Erythroblast (primary cell): ENCODE results near the gene SEMA6C.
"Not testable (repeated sequence)": the region's sequence is repeated elsewhere in the genome, so short reads cannot be mapped to it uniquely, and the experiment has no call there.

Experiments used
- DNase-seq, 2 experiments: peaks; one replicate each; lab custom pipeline; 2025; lab: John Stamatoyannopoulos, UW
- GATA1 ChIP-seq: IDR thresholded peaks from 2 replicates; pipeline ENCODE4 v1.6.1; 2011; ENCODE audit warnings: low read depth, mild to moderate bottlenecking, control low read depth, low read length, moderate library complexity
- POLR2A ChIP-seq: IDR thresholded peaks from 2 replicates; pipeline ENCODE4 v1.6.1; 2011; ENCODE audit warnings: mild to moderate bottlenecking, low read length

SEMA6C gene, protein sequence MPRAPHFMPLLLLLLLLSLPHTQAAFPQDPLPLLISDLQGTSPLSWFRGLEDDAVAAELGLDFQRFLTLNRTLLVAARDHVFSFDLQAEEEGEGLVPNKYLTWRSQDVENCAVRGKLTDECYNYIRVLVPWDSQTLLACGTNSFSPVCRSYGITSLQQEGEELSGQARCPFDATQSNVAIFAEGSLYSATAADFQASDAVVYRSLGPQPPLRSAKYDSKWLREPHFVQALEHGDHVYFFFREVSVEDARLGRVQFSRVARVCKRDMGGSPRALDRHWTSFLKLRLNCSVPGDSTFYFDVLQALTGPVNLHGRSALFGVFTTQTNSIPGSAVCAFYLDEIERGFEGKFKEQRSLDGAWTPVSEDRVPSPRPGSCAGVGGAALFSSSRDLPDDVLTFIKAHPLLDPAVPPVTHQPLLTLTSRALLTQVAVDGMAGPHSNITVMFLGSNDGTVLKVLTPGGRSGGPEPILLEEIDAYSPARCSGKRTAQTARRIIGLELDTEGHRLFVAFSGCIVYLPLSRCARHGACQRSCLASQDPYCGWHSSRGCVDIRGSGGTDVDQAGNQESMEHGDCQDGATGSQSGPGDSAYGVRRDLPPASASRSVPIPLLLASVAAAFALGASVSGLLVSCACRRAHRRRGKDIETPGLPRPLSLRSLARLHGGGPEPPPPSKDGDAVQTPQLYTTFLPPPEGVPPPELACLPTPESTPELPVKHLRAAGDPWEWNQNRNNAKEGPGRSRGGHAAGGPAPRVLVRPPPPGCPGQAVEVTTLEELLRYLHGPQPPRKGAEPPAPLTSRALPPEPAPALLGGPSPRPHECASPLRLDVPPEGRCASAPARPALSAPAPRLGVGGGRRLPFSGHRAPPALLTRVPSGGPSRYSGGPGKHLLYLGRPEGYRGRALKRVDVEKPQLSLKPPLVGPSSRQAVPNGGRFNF

DNA sequence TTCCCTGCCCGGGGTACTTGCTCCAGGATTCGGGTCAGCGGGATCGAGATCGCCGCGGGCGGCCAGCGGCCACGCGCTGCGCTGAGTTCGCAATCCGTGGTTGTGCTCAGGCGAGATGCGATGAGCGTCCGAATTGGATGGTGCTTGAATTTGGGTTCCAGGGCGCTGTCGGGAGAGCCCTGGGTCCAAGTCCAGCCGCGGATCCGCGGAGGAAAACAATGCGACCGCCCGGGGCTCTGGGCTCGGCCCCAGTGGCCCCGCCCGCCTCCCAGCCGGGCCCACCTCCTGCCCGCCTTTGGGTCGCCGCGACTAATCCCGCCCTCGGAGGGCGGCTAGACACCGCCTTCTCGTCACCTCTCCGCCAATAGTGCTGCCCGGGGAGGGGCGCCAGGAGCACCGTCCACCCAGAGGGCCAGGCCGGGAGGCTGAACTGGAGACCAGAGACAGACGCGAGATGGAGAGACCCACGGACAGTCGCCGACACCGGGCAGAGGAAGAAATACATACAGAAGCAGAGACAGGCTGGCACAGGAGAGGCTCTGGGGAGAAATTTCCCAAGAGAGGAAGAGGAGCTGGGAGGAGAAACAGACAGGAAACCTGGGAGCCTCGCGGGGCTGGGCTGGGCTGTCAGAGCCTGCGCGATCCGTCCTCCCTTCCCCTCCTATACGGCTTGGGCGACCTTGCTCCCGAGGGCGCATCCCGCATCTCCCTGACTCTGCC, at the start of gene SEMA6C:
Gene SEMA6C, minus strand, starts transcription at position 220 of the 720 bp plus-strand sequence. CDS start 4,010 bp downstream, outside the sequence.
- TF ChIP-seq POLR2A (peak; percentile 58), GATA1 (no peak)
- peak; percentile 89 to 92 for DNase-seq

DNA sequence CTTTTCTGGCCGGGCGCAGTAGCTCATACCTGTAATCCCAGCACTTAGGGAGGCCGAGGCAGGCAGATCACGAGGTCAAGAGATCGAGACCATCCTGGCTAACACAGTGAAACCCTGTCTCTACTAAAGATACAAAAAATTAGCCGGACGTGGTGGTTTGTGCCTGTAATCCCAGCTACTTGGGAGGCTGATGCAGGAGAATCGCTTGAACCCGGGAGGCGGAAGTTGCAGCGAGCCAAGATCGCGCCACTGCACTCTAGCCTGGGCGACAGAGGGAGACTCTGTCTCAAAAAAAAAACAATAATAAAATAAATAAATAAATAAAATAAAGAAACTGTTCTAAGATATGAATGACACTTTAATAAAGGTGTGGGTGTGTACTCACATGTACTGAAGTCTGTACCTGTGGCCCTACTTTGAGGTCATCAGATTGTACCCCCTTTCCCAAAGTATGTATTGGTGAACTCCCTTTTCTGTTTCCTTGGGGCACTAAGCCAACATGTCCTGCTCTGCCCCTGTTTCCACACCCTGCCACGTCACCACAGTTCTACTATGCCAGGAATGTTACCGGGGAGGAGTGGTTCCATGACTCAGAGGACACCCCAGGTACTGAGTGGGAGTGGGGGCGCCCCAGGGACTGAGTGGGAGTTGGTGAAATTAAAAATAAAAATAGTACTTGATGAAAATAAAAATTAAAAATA, 48.6 kb upstream of the SEMA6C start:
- peak; percentile 54 to 77 for DNase-seq

- TF ChIP-seq GATA1, result no peak
- no peak for TF ChIP-seq POLR2A
- no peak for DNase-seq
Observed at GRCh38 chr1:151193856-151194255, 47.4 kb upstream of the SEMA6C start.

GRCh38 chr1:151193304-151193703, 46.9 kb upstream of the SEMA6C start:
- no peak for TF ChIP-seq POLR2A
- no peak for DNase-seq

- TF ChIP-seq POLR2A, result no peak
- no peak for TF ChIP-seq GATA1
- no peak for DNase-seq
Observed at GRCh38 chr1:151192047-151192446, 45.6 kb upstream of the SEMA6C start.

DNA sequence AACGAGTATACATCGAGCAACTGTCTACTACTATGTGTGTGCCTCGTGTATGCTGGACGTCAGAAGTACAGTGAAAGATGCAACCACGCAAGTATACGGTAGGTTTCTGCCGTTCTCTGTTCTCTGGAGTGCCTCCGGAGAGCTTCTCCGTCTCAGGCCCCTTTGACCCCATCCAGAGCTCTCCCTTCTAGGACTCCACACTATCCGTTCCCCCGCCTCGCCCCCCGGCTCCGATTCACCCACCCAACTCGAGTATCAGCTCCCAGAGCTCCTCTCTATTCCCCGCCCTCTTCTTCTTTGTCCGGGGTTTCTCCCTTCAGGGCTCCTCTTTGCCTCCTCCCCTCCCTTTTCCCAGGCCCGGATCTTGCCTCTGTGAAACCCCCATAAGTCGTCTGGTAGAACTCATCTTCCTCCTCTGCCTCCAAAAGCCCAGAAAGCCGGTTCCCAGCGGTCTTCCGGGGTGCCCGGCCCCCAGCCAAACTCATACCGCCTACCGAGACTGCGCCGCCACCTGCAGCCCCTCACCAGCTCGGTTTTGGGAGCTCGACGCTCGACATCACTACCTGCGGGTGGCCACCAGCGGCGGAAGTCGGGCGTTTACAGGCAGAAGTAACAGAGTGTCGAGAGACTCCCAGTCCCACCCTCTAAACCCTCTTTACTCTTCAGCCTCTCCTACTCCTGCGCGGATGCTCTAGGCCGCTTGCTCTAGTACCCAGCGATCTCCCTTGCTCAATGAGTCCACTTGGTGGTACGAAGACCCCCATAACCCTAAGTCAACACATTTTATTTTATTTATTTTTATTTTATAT, 43.4 kb upstream of the SEMA6C start, which contains the start of gene VPS72:
Gene VPS72, minus strand, starts transcription at position 561 of the 809 bp plus-strand sequence. Its CDS starts 76 bp downstream, at position 485.
- TF ChIP-seq GATA1 (no peak), POLR2A (peak; percentile 84)
- peak; percentile 92 to 93 for DNase-seq

GRCh38 chr1:151188667-151189066, 42.2 kb upstream of the SEMA6C start:
- DNase-seq, result not testable (repeated sequence)

- no peak for TF ChIP-seq POLR2A
- TF ChIP-seq GATA1, result no peak
Observed at GRCh38 chr1:151187205-151187604, 40.8 kb upstream of the SEMA6C start.

GRCh38 chr1:151184211-151184610, 37.8 kb upstream of the SEMA6C start:
- no peak for DNase-seq
- TF ChIP-seq POLR2A (no peak), GATA1 (no peak)

More at GRCh38 chr1:151187205-151187604, 40.8 kb upstream of the SEMA6C start:
- no peak for DNase-seq

DNA sequence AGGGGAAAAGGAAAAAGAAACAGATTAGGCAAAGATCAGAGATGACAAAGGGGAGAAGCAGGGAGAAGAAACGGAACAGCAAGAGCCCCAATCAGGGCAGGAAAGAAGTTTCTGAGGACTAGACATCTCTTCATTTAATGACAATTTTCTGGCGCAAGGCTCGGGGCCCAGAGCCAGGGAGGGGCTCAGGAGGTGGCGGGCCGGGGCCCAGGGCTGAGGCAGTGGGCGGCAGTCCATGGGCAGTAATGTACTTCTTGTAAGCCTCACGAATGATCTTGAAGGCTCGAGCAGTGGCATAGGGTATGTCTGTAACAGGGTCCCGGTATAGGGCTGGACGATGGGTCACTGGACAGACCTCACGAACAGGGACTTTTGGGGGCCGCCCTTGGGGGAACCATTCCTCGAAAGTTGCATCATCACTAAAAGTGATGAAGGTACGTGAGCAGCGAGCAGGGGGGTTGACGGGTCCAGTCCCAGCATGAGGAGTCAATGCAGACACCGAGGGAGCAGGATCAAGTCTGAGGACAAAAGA, 30.1 kb upstream of the SEMA6C start:
- no peak for DNase-seq
- TF ChIP-seq GATA1 (no peak), POLR2A (no peak)

- DNase-seq, result peak; percentile 33 to 42
- TF ChIP-seq GATA1 (no peak), POLR2A (no peak)
Observed at GRCh38 chr1:151175863-151176262, 29.4 kb upstream of the SEMA6C start, which contains the start of gene TMOD4. Gene TMOD4 (minus strand): TSS chr1:151175981. CDS start chr1:151174875, 1,106 bp downstream.

DNA sequence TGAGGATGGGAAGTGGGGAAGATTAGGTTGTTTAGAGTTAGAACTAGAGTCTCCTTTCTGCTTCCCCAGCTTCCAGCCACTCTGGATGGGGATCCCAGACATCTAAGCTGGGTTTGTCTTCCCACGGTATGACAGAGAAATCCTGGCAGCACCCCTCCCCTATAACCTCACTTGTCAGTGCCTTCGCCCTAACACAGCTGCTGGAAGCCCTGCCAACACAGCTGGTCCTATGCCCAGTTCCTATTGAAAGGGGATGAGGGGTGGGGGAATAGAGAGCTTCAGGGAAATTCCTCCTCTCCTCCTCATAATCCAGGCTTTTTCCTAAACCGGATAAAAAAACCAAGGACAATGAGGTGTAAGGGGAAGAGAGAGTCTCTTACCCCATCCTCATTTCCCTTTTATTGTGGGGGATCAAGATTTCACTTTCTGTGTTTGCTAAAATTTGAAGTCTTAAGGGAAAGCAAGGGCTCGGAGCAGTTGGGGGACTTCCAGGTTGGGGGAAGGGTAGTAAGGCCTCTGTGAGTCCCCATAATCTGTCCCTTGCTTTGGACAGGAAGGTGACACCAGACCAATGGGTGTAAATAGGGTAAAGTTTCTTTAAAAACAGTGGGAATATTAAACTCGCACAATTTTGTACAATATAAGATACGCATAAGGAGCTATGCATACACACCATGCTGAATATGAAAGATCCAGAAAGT, 28.8 kb upstream of the SEMA6C start:
- DNase-seq, result no peak
- TF ChIP-seq GATA1 (no peak), POLR2A (no peak)

GRCh38 chr1:151171190-151171589, 24.8 kb upstream of the SEMA6C start:
- TF ChIP-seq GATA1 (no peak), POLR2A (no peak)
- DNase-seq, result no peak
